ENCODE data around the gene GINM1. TPM values are rescaled to one million over a fixed set of nuclear protein-coding genes. Genes with fewer than 3 reads are reported as not detected.

GINM1 gene
- total RNA-seq, 1 experiment from 2014 or later, result 27.7 TPM

- ChIA-PET POLR2A (no interaction called here), CTCF (no interaction called here)
- no peak overlapping the region for H3K4me3 Mint-ChIP-seq (ENCODE audit: unreplicated experiment)
- H3K27ac Mint-ChIP-seq (ENCODE audit: low read depth, unreplicated experiment), result no peak overlapping the region
- no TSS peak for BruUV-seq (replicated peaks)
- no peaks in the 10 kb centered on the region for H3K9me3 Mint-ChIP-seq (ENCODE audit: unreplicated experiment)
- H3K4me1 Mint-ChIP-seq (ENCODE audit: insufficient read depth, unreplicated experiment), result no peaks in the 10 kb centered on the region
- H3K36me3 Mint-ChIP-seq (ENCODE audit: insufficient read depth, unreplicated experiment), result peaks cover 49% of the 10 kb centered on the region
- TF ChIP-seq CTCF (IDR thresholded peaks at IDR 0.05; ENCODE audit: unreplicated experiment), result no peak
- no peaks in the 10 kb centered on the region for H3K27me3 Mint-ChIP-seq (ENCODE audit: insufficient read depth, unreplicated experiment)
- intact Hi-C loops (cut with micrococcal nuclease), result no loop called here
- DNase-seq (ENCODE audit: unreplicated experiment), result no peak
Measured at GRCh38 chr6:149586149-149586548, 20.0 kb downstream of the GINM1 start.

GRCh38 chr6:149592983-149593382 is 26.8 kb downstream of the GINM1 start:
- Mint-ChIP-seq H3K27me3 (ENCODE audit: insufficient read depth, unreplicated experiment) (no peaks in the 10 kb centered on the region), H3K27ac (ENCODE audit: low read depth, unreplicated experiment) (no peak overlapping the region), H3K4me3 (ENCODE audit: unreplicated experiment) (no peak overlapping the region), H3K9me3 (ENCODE audit: unreplicated experiment) (no peaks in the 10 kb centered on the region), H3K36me3 (ENCODE audit: insufficient read depth, unreplicated experiment) (peaks cover 75% of the 10 kb centered on the region), H3K4me1 (ENCODE audit: insufficient read depth, unreplicated experiment) (no peaks in the 10 kb centered on the region)
- BruUV-seq (replicated peaks), result no TSS peak
- DNase-seq (ENCODE audit: unreplicated experiment), result no peak
- POLR2A ChIA-PET, result interaction anchor here (1.2 to 1.5 kb wide), 2 partner anchors 11 to 13 kb away, joined by 3 to 4 read pairs; no protein-coding TSS in a partner anchor
- CTCF ChIA-PET, result interaction anchor here (0.5 to 0.6 kb wide), 2 partner anchors 34 to 478 kb away, joined by 3 read pairs; no protein-coding TSS in a partner anchor
- intact Hi-C loops (cut with micrococcal nuclease), result no loop called here
- TF ChIP-seq CTCF (IDR thresholded peaks at IDR 0.05; ENCODE audit: unreplicated experiment), result no peak

GRCh38 chr6:149593408-149593807 is 27.2 kb downstream of the GINM1 start:
- Mint-ChIP-seq H3K4me3 (ENCODE audit: unreplicated experiment) (no peak overlapping the region), H3K9me3 (ENCODE audit: unreplicated experiment) (no peaks in the 10 kb centered on the region), H3K27ac (ENCODE audit: low read depth, unreplicated experiment) (no peak overlapping the region), H3K27me3 (ENCODE audit: insufficient read depth, unreplicated experiment) (no peaks in the 10 kb centered on the region), H3K36me3 (ENCODE audit: insufficient read depth, unreplicated experiment) (peaks cover 75% of the 10 kb centered on the region), H3K4me1 (ENCODE audit: insufficient read depth, unreplicated experiment) (no peaks in the 10 kb centered on the region)
- POLR2A ChIA-PET, result interaction anchor here (1.2 to 1.5 kb wide), 2 partner anchors 10 to 13 kb away, joined by 3 to 4 read pairs; no protein-coding TSS in a partner anchor
- intact Hi-C loops (cut with micrococcal nuclease), result no loop called here
- CTCF ChIA-PET, result interaction anchor here (0.5 kb wide), 1 partner anchor 477 kb away, joined by 3 read pairs; no protein-coding TSS in a partner anchor
- DNase-seq (ENCODE audit: unreplicated experiment), result no peak
- TF ChIP-seq CTCF (IDR thresholded peaks at IDR 0.05; ENCODE audit: unreplicated experiment), result no peak
- BruUV-seq (replicated peaks), result no TSS peak

GRCh38 chr6:149600508-149600907 is 34.3 kb downstream of the GINM1 start:
- Mint-ChIP-seq H3K4me1 (ENCODE audit: insufficient read depth, unreplicated experiment) (no peaks in the 10 kb centered on the region), H3K27me3 (ENCODE audit: insufficient read depth, unreplicated experiment) (no peaks in the 10 kb centered on the region), H3K4me3 (ENCODE audit: unreplicated experiment) (no peak overlapping the region), H3K36me3 (ENCODE audit: insufficient read depth, unreplicated experiment) (peaks cover 45% of the 10 kb centered on the region), H3K27ac (ENCODE audit: low read depth, unreplicated experiment) (no peak overlapping the region), H3K9me3 (ENCODE audit: unreplicated experiment) (no peaks in the 10 kb centered on the region)
- POLR2A ChIA-PET, result interaction anchor here (0.6 kb wide), 1 partner anchor 32 kb away, joined by 4 read pairs; no protein-coding TSS in a partner anchor
- no peak for TF ChIP-seq CTCF (IDR thresholded peaks at IDR 0.05; ENCODE audit: unreplicated experiment)
- no peak for DNase-seq (ENCODE audit: unreplicated experiment)
- no TSS peak for BruUV-seq (replicated peaks)
- CTCF ChIA-PET, result no interaction called here
- intact Hi-C loops (cut with micrococcal nuclease), result no loop called here
